ENCODE results near the gene ELFN2.

- TF ChIP-seq CTCF (IDR thresholded peaks at IDR 0.05) (no peak), POLR2A (IDR thresholded peaks at IDR 0.05) (no peak)
Measured at GRCh38 chr22:37432708-37433054, 5.4 kb upstream of the ELFN2 start.
